PFSK-1 (cell line): Measurements from ENCODE around the gene ZNF12.

ENCODE experiments used
- FOXP2 ChIP-seq: optimal IDR thresholded peaks from 2 replicates; pipeline ENCODE3; 2011; ENCODE audit warnings: borderline replicate concordance, control low read depth, inconsistent platforms; ENCODE audit not compliant: insufficient read depth; ENCODE audit errors: extremely low read length, extremely low read depth
- POLR2AphosphoS5 ChIP-seq: IDR thresholded peaks from 2 replicates; pipeline ENCODE4 v1.6.1; 2012; ENCODE audit warnings: low read depth, mild to moderate bottlenecking, control low read depth, low read length, moderate library complexity
- SIN3A ChIP-seq: IDR thresholded peaks from 2 replicates; pipeline ENCODE4 v1.6.1; 2012; ENCODE audit warnings: mild to moderate bottlenecking, low read length, moderate library complexity, borderline replicate concordance; ENCODE audit not compliant: insufficient read depth
- TAF1 ChIP-seq: IDR thresholded peaks from 2 replicates; pipeline ENCODE4 v1.6.1; 2012; ENCODE audit warnings: low read length, control low read depth, borderline replicate concordance; ENCODE audit not compliant: insufficient read depth
- TF ChIP-seq, protein P1 (sequence below), 2 experiments: IDR thresholded peaks; 2 replicates each; pipeline versions ENCODE4 v1.6.1 to v1.8.0; 2011 to 2012; ENCODE audit warnings: low read depth in 2 of 2, low read length in 2 of 2, control low read depth in 1 of 2, inconsistent platforms in 1 of 2, mild to moderate bottlenecking in 1 of 2, moderate library complexity in 1 of 2; ENCODE audit not compliant: insufficient read depth in 1 of 2

Gene ZNF12

DNA sequence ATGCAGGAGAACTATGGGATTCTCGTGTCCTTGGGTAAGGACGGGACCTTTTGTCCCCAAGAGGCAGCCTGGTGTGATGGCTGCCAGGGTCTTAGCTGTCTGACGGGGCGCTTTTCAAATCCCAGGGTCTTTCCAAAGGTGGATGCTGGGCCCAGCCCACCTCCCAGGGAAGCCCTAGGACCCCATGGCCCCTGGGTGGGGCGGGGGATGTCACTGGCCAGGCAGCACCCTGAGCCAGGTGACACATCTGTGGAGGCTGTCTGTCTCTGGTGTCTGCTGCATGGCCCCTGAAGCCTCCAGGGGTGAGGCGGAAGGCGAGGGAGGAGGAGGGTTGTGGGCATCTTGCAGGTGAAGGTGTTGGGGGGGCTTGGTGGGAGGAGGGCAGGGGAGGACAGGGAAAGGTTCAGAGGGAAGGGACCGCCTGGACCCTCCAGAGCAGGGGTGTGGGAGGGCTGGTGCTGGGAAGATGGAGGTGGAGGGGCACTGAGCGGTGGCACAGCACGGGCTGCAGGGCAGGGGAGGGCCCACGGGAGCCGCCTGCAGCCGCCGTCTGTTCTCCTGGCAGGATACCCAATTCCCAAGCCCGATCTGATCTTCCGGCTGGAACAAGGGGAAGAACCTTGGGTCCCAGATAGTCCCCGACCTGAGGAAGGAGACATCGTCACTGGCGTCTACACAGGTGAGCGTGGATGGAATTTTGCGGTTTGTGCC is 62.7 kb downstream of the ZNF12 start:
- TF ChIP-seq, protein P1, sequence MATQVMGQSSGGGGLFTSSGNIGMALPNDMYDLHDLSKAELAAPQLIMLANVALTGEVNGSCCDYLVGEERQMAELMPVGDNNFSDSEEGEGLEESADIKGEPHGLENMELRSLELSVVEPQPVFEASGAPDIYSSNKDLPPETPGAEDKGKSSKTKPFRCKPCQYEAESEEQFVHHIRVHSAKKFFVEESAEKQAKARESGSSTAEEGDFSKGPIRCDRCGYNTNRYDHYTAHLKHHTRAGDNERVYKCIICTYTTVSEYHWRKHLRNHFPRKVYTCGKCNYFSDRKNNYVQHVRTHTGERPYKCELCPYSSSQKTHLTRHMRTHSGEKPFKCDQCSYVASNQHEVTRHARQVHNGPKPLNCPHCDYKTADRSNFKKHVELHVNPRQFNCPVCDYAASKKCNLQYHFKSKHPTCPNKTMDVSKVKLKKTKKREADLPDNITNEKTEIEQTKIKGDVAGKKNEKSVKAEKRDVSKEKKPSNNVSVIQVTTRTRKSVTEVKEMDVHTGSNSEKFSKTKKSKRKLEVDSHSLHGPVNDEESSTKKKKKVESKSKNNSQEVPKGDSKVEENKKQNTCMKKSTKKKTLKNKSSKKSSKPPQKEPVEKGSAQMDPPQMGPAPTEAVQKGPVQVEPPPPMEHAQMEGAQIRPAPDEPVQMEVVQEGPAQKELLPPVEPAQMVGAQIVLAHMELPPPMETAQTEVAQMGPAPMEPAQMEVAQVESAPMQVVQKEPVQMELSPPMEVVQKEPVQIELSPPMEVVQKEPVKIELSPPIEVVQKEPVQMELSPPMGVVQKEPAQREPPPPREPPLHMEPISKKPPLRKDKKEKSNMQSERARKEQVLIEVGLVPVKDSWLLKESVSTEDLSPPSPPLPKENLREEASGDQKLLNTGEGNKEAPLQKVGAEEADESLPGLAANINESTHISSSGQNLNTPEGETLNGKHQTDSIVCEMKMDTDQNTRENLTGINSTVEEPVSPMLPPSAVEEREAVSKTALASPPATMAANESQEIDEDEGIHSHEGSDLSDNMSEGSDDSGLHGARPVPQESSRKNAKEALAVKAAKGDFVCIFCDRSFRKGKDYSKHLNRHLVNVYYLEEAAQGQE (IDR thresholded peaks at IDR 0.05; ENCODE audit: insufficient read depth in 1 of 2, low read depth in 2 of 2, low read length in 2 of 2): no peak
- TF ChIP-seq POLR2AphosphoS5 (no peak), SIN3A (no peak), FOXP2 (no peak), TAF1 (no peak)

DNA sequence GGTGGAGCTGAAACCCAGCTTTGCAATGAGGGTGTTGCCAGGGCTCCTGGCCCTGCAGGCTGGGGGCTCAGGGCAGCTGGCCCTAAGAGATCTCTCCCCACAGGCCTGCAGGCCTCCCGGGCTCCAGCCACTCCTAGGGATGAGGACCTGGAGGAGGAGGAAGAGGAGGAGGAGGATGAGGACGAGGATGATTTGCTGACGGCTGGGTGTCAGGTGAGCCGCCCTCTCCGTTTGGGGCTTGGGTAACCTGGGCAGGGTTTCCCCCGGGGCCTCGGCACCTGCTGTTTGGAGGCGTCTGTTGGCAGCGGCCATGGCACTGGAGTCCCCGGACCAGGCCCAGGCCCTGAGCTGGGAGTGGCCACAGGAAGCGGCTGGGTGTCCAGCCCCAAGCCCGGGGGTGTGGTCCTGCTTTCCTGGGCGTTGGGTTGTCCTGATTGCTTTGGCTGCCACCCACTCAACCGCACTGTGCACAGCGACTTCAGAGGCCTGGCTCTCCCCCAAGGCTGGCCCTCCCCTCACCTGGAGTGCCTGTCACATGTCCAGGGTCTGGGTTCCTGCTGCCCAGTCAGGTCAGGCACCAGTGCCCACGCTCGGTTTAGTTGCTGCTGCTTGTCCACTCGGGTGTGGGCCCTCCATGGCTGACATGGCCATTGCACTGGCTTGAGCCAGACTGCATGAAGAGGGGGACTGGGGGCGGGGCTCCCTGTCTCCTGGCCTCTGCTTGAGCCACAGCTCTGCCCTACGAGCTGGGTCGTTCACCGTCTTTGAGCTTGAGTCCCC is 63.7 kb downstream of the ZNF12 start:
- no peak for TF ChIP-seq TAF1
- TF ChIP-seq SIN3A: no peak
- TF ChIP-seq POLR2AphosphoS5: no peak
- no peak for TF ChIP-seq FOXP2
- TF ChIP-seq, protein P1 (IDR thresholded peaks at IDR 0.05; ENCODE audit: insufficient read depth in 1 of 2, low read depth in 2 of 2, low read length in 2 of 2): no peak

GRCh38 chr7:6642239-6642839 is 64.4 kb downstream of the ZNF12 start:
- TF ChIP-seq POLR2AphosphoS5: no peak
- TF ChIP-seq SIN3A: no peak
- no peak for TF ChIP-seq FOXP2
- TF ChIP-seq TAF1: no peak
- TF ChIP-seq, protein P1 (IDR thresholded peaks at IDR 0.05; ENCODE audit: insufficient read depth in 1 of 2, low read depth in 2 of 2, low read length in 2 of 2): no peak

DNA sequence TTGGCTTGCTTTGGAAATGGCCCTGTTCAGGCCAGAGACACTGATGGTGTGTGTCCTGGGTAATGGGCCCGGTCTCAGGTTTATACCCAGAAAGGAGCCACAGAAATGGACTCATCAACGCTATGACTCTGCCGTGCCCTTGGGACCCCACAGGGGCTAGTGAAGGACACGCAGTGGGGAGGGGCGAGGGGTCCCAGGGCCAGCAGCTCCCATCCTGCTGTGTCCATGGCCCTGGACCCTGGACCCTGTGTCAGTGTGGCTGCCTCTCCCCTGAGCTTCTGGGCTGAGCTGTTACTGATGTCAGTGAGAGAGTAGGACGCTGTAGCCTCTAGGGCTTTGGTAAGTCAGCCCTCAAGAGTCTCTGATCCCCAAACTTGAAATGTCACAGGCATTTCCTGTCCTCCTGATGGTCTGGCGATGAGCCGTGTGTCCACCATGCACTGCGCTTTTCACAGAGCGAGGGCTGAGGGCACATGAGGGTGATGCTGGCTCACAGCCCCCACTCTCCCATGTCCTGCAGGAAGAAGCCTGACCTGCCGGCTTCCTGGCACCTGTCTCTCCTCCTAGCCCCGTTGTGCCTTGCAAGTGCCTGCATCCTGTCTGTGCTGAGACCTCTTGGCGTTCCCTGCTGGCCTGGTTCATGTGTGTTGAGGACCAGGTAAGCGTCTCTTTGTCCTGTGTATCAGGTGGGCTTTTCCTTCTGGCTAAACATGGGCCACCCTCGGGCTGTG is 65.3 kb downstream of the ZNF12 start:
- TF ChIP-seq FOXP2 (no peak), SIN3A (no peak), TAF1 (no peak), POLR2AphosphoS5 (no peak)
- TF ChIP-seq, protein P1 (IDR thresholded peaks at IDR 0.05; ENCODE audit: insufficient read depth in 1 of 2, low read depth in 2 of 2, low read length in 2 of 2): no peak
